SH-SY5Y (cell line): Measurements from ENCODE around the gene RPL35A.

Experiments
- GATA2 ChIP-seq: IDR thresholded peaks from 2 replicates; pipeline ENCODE4 v1.6.1; 2011; ENCODE audit warnings: mild to moderate bottlenecking, low read depth, low read length
- GATA3 ChIP-seq: IDR thresholded peaks from 2 replicates; pipeline ENCODE4 v1.6.1; 2011; ENCODE audit warnings: low read depth, mild to moderate bottlenecking, low read length, moderate library complexity

DNA sequence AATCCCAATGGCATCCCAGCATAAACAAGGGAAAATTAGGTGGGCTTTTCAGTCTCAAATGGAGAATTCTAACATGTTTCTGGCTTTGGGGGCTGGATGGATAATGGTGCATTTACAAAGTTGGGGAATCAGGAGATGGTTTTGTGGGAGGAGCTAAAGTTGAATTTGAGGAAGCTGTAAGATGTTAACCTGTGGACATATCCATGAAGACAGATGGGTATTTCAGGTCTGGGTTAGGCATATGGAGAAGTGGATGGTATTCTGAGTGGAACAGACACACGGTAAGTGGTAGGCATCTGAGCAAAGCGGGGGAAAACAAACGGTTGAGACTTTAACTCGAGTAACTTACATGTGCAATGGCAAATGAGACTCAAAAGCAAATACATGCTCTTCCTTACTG is 8.4 kb downstream of the RPL35A start:
- TF ChIP-seq GATA3, result no peak
- no peak for TF ChIP-seq GATA2
